Gastroesophageal sphincter (tissue), 4 donors: ENCODE results near the gene NT5C2. TPM values are rescaled to one million over a fixed set of nuclear protein-coding genes. Genes with fewer than 3 reads are reported as not detected.
A peak's percentile ranks its signal among the peaks of the same experiment; 100 is the strongest.
"Not testable (repeated sequence)": the region's sequence is repeated elsewhere in the genome, so short reads cannot be mapped to it uniquely, and the experiment has no call there.

Experiments
- ATAC-seq: fragments of 150-250 bp; one replicate; pipeline ENCODE4 v1.9.1; 2016; ENCODE audit warnings: mild to moderate bottlenecking, moderate library complexity
- H3K27ac ChIP-seq, 4 donors: fragments of 200-600 bp; sonication (generic) in 3 of 4; 1 replicate in 3 of 4; 2 replicates in 1 of 4; pipeline ENCODE4 v1.5.1; 2016 to 2019
- H3K27me3 ChIP-seq: fragments of 200-600 bp; sonication (generic); one replicate; pipeline ENCODE4 v1.5.1; 2019
- H3K36me3 ChIP-seq, 2 donors: fragments of 200-600 bp; sonication (generic); one replicate each; pipeline ENCODE4 v1.5.1; 2019; ENCODE audit warnings: control low read depth in 1 of 2
- H3K4me1 ChIP-seq, 3 donors: fragments of 200-600 bp; sonication (generic); 1 replicate in 2 of 3; 2 replicates in 1 of 3; pipeline ENCODE4 v1.5.1; 2016 to 2019; ENCODE audit warnings: control low read depth in 2 of 3
- H3K4me3 ChIP-seq, 2 donors: fragments of 200-600 bp; sonication (generic); one replicate each; pipeline ENCODE4 v1.5.1; 2019; ENCODE audit warnings: mild to moderate bottlenecking in 1 of 2, moderate library complexity in 1 of 2
- H3K9me3 ChIP-seq, 3 donors: fragments of 200-600 bp; sonication (generic); one replicate each; pipeline ENCODE4 v1.5.1; 2017 to 2019; ENCODE audit warnings: control low read depth in 2 of 3
- EP300 ChIP-seq: sonication (generic); formaldehyde crosslinking; IDR thresholded peaks from one replicate; pipeline ENCODE4 v1.6.1; 2017; ENCODE audit warnings: antibody characterized with exemption, mild to moderate bottlenecking
- POLR2A ChIP-seq, 2 donors: fragments of 450-650 bp; IDR thresholded peaks; one replicate each; pipeline ENCODE4 v1.6.1; 2017; ENCODE audit warnings: antibody characterized with exemption in 2 of 2, mild to moderate bottlenecking in 2 of 2, moderate library complexity in 1 of 2
- POLR2AphosphoS5 ChIP-seq: sonication (generic); formaldehyde crosslinking; IDR thresholded peaks from one replicate; pipeline ENCODE4 v1.6.1; 2017; ENCODE audit warnings: antibody characterized with exemption
- WGBS, 2 donors: methylation state at CpG; one replicate each; pipeline ENCODE4 v1.1.5; 2018; ENCODE audit warnings: low coverage in 1 of 2; 5-methylcytosine and 5-hydroxymethylcytosine counted together
- total RNA-seq, 4 donors: library from RNA; depleted of rRNA; stranded (reverse); fragments of >200 nt; gene quantifications; one replicate each; pipeline ENCODE4 v1.1.0, GENCODE V29; 2016
- TF ChIP-seq, protein P1 (sequence below), 4 experiments: fragments of 200-600 bp in 2 of 4; fragments of 450-650 bp in 2 of 4; sonication (generic) in 1 of 4; IDR thresholded peaks; one replicate each; pipeline ENCODE4 v1.5.1; 2017 to 2019; ENCODE audit warnings: antibody characterized with exemption in 4 of 4, mild to moderate bottlenecking in 2 of 4, moderate library complexity in 2 of 4

NT5C2 gene
- total RNA-seq, 4 donors from 2014 or later = 63.4 to 71.9 (median 71.1) TPM

DNA sequence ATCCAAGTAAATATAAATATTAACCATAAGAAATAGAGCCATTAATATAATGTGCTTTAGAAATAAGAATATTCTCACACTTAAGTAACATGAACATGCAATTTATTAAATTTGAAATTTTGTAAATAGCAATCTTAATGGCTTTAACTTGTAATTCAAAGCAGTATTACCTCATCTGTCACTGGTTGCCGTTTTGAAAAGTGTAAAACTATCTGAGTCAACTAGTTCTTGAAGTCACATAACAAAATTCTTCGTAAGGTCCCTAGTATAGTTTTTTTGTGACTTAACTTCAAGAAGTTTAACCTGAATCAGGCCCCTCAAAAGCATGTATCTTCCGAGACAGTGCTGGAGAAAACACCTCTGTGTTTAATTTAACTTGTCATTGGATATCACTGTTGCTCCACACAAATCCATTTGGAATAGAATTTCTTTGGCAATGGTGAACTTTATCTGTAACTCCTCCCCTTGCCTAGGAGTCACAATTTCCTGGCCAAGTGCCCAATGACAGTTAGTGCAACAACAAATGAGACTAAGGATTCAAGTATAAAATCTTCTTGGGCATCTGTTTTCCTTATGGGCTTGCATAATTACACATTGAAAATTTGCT lies 47.1 kb downstream of the NT5C2 start:
- WGBS, 2 donors = 11 to 28% methylated on average over 3 of the region's 3 CpGs
- peak; percentile 76 for ATAC-seq
- peak; percentile 73 for TF ChIP-seq POLR2AphosphoS5
- no peak for TF ChIP-seq POLR2A (IDR thresholded peaks at IDR 0.05)
- Histone ChIP-seq H3K36me3 (peaks cover 0 to 5% of the 10 kb centered on the region in 2 donors), H3K9me3 (no peaks in the 10 kb centered on the region), H3K27me3 (no peaks in the 10 kb centered on the region), H3K4me1 (peaks cover 18 to 57% (median 22%) of the 10 kb centered on the region in 3 donors), H3K4me3 (peak overlapping the region; percentile 6 to 17), H3K27ac (peak overlapping the region; percentile 39 to 67 (median 52))

DNA sequence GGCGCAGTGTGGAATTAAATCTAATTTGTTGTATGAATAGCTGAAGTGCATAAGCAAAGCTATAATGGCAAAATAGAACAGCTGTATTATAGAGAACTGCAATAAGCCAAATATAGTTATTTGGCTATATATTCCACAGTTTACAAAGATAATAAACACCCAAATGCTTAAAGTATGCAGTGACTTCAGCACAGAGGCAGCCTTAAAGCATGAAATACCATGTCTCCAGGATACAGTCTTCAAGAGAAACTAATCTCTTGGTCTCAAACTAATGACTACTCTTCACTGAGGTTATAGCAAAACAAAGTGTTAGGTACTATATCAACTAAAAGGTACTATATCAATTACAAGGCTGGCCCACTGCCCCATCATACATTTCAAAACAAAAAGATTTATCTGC lies 48.0 kb downstream of the NT5C2 start:
- no peak for ATAC-seq
- peak overlapping the region in 1 of 2 donors; percentile 6 for H3K4me3 ChIP-seq
- WGBS, 2 donors = 57 to 62% methylated on average over 1 of the region's 1 CpG
- H3K27me3 ChIP-seq = no peaks in the 10 kb centered on the region
- H3K4me1 ChIP-seq = peaks cover 18 to 51% (median 22%) of the 10 kb centered on the region in 3 donors
- H3K36me3 ChIP-seq = peaks cover 0 to 11% of the 10 kb centered on the region in 2 donors
- no peaks in the 10 kb centered on the region for H3K9me3 ChIP-seq
- H3K27ac ChIP-seq = peak overlapping the region; percentile 39 to 67 (median 52)
- TF ChIP-seq POLR2A (IDR thresholded peaks at IDR 0.05) = no peak
- no peak for TF ChIP-seq EP300
- TF ChIP-seq, protein P1, sequence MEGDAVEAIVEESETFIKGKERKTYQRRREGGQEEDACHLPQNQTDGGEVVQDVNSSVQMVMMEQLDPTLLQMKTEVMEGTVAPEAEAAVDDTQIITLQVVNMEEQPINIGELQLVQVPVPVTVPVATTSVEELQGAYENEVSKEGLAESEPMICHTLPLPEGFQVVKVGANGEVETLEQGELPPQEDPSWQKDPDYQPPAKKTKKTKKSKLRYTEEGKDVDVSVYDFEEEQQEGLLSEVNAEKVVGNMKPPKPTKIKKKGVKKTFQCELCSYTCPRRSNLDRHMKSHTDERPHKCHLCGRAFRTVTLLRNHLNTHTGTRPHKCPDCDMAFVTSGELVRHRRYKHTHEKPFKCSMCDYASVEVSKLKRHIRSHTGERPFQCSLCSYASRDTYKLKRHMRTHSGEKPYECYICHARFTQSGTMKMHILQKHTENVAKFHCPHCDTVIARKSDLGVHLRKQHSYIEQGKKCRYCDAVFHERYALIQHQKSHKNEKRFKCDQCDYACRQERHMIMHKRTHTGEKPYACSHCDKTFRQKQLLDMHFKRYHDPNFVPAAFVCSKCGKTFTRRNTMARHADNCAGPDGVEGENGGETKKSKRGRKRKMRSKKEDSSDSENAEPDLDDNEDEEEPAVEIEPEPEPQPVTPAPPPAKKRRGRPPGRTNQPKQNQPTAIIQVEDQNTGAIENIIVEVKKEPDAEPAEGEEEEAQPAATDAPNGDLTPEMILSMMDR (IDR thresholded peaks at IDR 0.05) = no peak
- TF ChIP-seq POLR2AphosphoS5 = no peak

DNA sequence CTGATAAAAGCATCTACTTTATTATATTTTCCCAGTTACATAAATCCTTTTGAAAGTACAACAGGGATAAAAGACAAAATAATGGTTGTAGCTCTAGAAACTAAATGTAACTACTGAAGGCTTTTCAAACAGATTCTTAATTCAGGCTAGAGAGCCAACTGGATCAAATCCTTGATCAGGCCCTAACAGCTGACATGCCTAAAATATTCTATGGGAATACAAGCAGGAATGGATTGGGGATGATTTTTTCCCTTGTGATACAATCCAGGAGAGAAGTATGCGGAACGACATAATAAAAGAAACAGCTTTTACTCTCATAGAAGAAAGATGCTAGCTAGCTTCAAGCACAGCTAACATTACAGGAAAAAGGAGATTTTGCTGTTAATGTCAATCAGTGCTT lies 49.0 kb downstream of the NT5C2 start:
- WGBS, 2 donors = 42% methylated on average over 2 of the region's 2 CpGs; no CpG with 5 or more reads in 1 of the 2 donors
- Histone ChIP-seq H3K9me3 (no peaks in the 10 kb centered on the region), H3K27ac (peak overlapping the region in 3 of 4 donors; percentile 25 to 67 (median 61)), H3K4me3 (no peak overlapping the region), H3K27me3 (no peaks in the 10 kb centered on the region), H3K4me1 (peaks cover 18 to 50% (median 22%) of the 10 kb centered on the region in 3 donors), H3K36me3 (peaks cover 0 to 20% of the 10 kb centered on the region in 2 donors)
- ATAC-seq = no peak
- TF ChIP-seq, protein P1 (IDR thresholded peaks at IDR 0.05) = no peak
- TF ChIP-seq POLR2AphosphoS5 = no peak
- TF ChIP-seq POLR2A (IDR thresholded peaks at IDR 0.05) = no peak
- no peak for TF ChIP-seq EP300

DNA sequence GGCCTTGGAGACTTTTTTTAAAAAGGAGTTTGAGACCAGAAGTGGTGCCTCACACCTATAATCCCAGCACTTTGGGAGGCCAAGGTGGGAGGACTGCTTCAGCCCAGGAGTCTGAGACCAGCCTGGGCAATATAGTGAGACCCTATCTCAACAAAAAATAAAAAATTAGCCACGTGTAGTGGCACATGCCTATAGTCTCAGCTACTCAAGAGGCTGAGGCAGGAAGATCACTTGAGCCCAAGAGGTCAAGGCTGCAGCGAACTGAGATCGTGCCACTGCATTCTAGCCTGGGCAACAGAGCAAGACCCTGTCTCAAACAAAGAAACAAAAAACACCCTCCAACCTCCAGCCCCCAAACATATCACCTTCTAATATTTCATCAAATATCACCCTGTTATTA lies 49.4 kb downstream of the NT5C2 start:
- Histone ChIP-seq H3K4me1 (peaks cover 18 to 50% (median 22%) of the 10 kb centered on the region in 3 donors), H3K27ac (peak overlapping the region in 2 of 4 donors; percentile 61 to 67), H3K36me3 (peaks cover 0 to 24% of the 10 kb centered on the region in 2 donors)
- not testable (repeated sequence) for H3K9me3 ChIP-seq, ATAC-seq, H3K4me3 ChIP-seq, H3K27me3 ChIP-seq
- WGBS, 2 donors = 76 to 91% methylated on average over 2 to 3 of the region's 3 CpGs

DNA sequence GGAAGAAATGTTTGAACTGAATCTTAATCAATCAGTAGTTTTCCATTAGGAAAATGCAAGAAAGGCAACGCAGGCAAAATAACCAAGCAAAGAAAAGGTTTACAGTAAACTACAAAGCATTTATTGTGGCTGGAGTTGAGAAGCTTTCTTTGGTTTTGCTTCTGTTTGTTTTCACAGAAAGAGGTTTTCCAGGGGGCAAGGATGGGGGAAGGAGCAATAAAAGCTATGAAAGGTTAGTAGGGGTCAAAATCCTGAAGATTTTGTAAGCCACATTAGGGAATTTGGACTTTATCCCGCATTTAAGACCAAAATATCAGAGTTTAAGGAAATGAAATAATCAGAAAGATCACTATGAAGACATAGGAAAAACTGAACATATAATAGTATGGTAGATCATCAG lies 51.1 kb downstream of the NT5C2 start:
- Histone ChIP-seq H3K4me3 (no peak overlapping the region), H3K9me3 (no peaks in the 10 kb centered on the region), H3K36me3 (peaks cover 0 to 39% of the 10 kb centered on the region in 2 donors), H3K27ac (no peak overlapping the region), H3K27me3 (no peaks in the 10 kb centered on the region), H3K4me1 (peaks cover 18 to 43% (median 22%) of the 10 kb centered on the region in 3 donors)
- 63 to 78% methylated on average over 2 of the region's 2 CpGs for WGBS, 2 donors
- TF ChIP-seq POLR2A (IDR thresholded peaks at IDR 0.05) = no peak
- TF ChIP-seq, protein P1 (IDR thresholded peaks at IDR 0.05) = no peak
- TF ChIP-seq EP300 = no peak
- TF ChIP-seq POLR2AphosphoS5 = no peak
- ATAC-seq = no peak

DNA sequence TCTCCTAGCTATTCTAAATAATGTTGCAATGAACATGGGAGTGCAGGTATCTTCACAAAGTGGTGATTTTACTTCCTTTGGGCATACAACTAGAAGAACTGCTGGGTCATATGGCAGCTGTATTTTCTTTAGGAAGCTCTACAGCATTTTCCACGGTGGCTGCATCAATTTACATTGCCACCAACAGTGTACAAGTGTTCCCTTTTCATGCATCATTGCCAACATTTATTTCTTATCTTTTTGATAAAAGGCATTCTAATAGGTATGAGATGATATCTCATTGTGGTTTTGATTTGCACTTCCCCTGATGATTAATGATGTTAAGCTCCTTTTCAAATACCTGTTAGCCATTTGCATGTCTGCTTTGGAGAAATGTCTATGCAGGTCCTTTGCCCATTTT lies 52.6 kb downstream of the NT5C2 start:
- Histone ChIP-seq H3K27me3 (no peaks in the 10 kb centered on the region), H3K36me3 (peaks cover 0 to 54% of the 10 kb centered on the region in 2 donors), H3K9me3 (no peaks in the 10 kb centered on the region), H3K4me3 (no peak overlapping the region), H3K27ac (no peak overlapping the region), H3K4me1 (peaks cover 8 to 28% (median 8%) of the 10 kb centered on the region in 3 donors)
- ATAC-seq = no peak
- TF ChIP-seq POLR2AphosphoS5 (no peak), EP300 (no peak), POLR2A (IDR thresholded peaks at IDR 0.05) (no peak)
- TF ChIP-seq, protein P1 (IDR thresholded peaks at IDR 0.05) = no peak
- WGBS, 2 donors = 63 to 73% methylated on average over 1 of the region's 1 CpG
